Cerebellar nuclear complex (tissue), 1 donor: ENCODE measurements around the gene WWOX.

ENCODE experiments used
- DNase-seq, 2 experiments: peaks; one replicate each; lab custom pipeline; 2025; lab: John Stamatoyannopoulos, UW

WWOX gene

GRCh38 chr16:78611318-78611717, 511.9 kb downstream of the WWOX start:
- DNase-seq: no peak

GRCh38 chr16:78619811-78620210, 520.4 kb downstream of the WWOX start:
- no peak for DNase-seq

GRCh38 chr16:78620291-78620690, 520.8 kb downstream of the WWOX start:
- no peak for DNase-seq

- no peak for DNase-seq
Observed at GRCh38 chr16:78623796-78624195, 524.3 kb downstream of the WWOX start.

- DNase-seq: no peak
Observed at GRCh38 chr16:78624366-78624765, 524.9 kb downstream of the WWOX start.

GRCh38 chr16:78628461-78629045, 529.1 kb downstream of the WWOX start:
- DNase-seq: no peak

- DNase-seq: no peak
Observed at GRCh38 chr16:78629173-78629572, 529.7 kb downstream of the WWOX start.

GRCh38 chr16:78630102-78630501, 530.6 kb downstream of the WWOX start:
- no peak for DNase-seq

- DNase-seq: no peak
Observed at GRCh38 chr16:78633551-78633950, 534.1 kb downstream of the WWOX start.

- DNase-seq: no peak
Observed at GRCh38 chr16:78635807-78636206, 536.4 kb downstream of the WWOX start.

- DNase-seq: no peak
Observed at GRCh38 chr16:78638371-78638770, 538.9 kb downstream of the WWOX start.

GRCh38 chr16:78639775-78640174, 540.3 kb downstream of the WWOX start:
- no peak for DNase-seq

- no peak for DNase-seq
Observed at GRCh38 chr16:78640886-78641285, 541.4 kb downstream of the WWOX start.

- no peak for DNase-seq
Observed at GRCh38 chr16:78641433-78641832, 542.0 kb downstream of the WWOX start.

GRCh38 chr16:78642621-78643285, 543.3 kb downstream of the WWOX start:
- DNase-seq: no peak

- DNase-seq: no peak
Observed at GRCh38 chr16:78645657-78646056, 546.2 kb downstream of the WWOX start.

- DNase-seq: no peak
Observed at GRCh38 chr16:78647019-78647418, 547.6 kb downstream of the WWOX start.

- DNase-seq: no peak
Observed at GRCh38 chr16:78647491-78647890, 548.0 kb downstream of the WWOX start.

GRCh38 chr16:78648517-78648916, 549.1 kb downstream of the WWOX start:
- no peak for DNase-seq

GRCh38 chr16:78650339-78651074, 551.1 kb downstream of the WWOX start:
- no peak for DNase-seq

GRCh38 chr16:78654929-78655328, 555.5 kb downstream of the WWOX start:
- no peak for DNase-seq

GRCh38 chr16:78655331-78656113, 556.1 kb downstream of the WWOX start:
- no peak for DNase-seq

- DNase-seq: no peak
Observed at GRCh38 chr16:78656887-78657286, 557.4 kb downstream of the WWOX start.
